ENCODE measurements around the gene MYO15A. TPM values are rescaled to one million over a fixed set of nuclear protein-coding genes. Genes with fewer than 3 reads are reported as not detected.
A peak's percentile ranks its signal among the peaks of the same experiment; 100 is the strongest.

The MYO15A gene
- total and polyA plus RNA-seq, 2 of the 4 experiments (the other 2 are of a cell fraction) = 0.18 to 1.1 TPM

DNA sequence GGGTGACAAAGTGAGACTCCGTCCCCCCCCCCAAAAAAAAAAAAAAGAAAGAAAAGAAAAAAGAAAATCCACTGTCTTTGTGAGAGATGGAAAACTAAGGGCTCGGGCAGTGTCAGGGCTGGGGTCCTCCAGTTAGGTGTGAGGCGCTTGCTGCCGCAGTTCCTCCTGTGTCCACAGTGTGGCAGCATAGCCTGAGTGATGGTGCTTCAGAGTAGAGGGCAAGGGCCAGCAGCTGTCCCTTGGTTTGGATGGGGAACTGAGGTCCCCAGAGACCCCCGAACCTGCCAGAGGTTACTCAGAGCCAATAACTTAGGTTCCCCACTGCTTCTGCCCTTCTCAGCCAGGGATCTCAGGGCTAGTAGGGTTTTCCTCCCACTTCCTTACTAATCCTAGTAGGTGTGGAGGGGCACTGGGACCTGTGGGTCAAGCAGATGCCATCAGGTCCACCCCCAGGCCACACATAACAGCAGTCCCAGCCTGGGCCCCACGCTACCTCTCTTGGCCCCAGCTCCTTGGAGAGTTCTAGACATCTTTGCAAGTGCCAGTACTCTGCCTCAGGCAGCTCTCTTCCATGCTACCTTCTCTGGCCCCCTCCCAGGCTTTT lies 109.0 kb downstream of the MYO15A start:
- Histone ChIP-seq H2AK9ac (replicated peaks; ENCODE audit: low read depth, low read length, poor library complexity) (peak overlapping the region; percentile 67), H4K5ac (ENCODE audit: low read depth, low read length) (no peak overlapping the region), H3K27ac (ENCODE audit: insufficient read depth, low read length) (no peak overlapping the region), H3K23ac (ENCODE audit: low read depth, low read length) (no peak overlapping the region), H2BK5ac (ENCODE audit: low read depth, low read length, poor library complexity, severe bottlenecking) (no peak overlapping the region), H3K4me2 (ENCODE audit: low read depth, low read length) (no peak overlapping the region), H3K27me3 (ENCODE audit: control insufficient read depth, insufficient read depth, low read length) (no peaks in the 10 kb centered on the region), H3K9me1 (ENCODE audit: insufficient read depth, low read length) (peaks cover 14% of the 10 kb centered on the region), H3K14ac (replicated peaks; ENCODE audit: low read depth, low read length) (no peak overlapping the region), H3K4me3 (ENCODE audit: insufficient read depth, low read depth, low read length) (no peak overlapping the region), H3K4ac (ENCODE audit: low read depth, low read length) (no peak overlapping the region), H2BK20ac (ENCODE audit: low read depth, low read length) (no peak overlapping the region), H3K79me1 (ENCODE audit: low read depth in 1 of 2, low read length in 2 of 2) (no peaks in the 10 kb centered on the region), H2BK15ac (ENCODE audit: low read depth, low read length) (no peak overlapping the region), H3K56ac (ENCODE audit: extremely low read depth, insufficient read depth, low read length) (no peak overlapping the region), H3K9me3 (ENCODE audit: control insufficient read depth, insufficient read depth, low read length) (no peaks in the 10 kb centered on the region), H4K20me1 (ENCODE audit: insufficient read depth, low read length) (0 out of 2 replicates have a peak, but pooled peaks cover 5% of the 10 kb centered on the region), H4K91ac (ENCODE audit: insufficient read depth, low read depth, low read length) (no peak overlapping the region), H3K36me3 (ENCODE audit: control insufficient read depth, insufficient read depth, low read length) (no peaks in the 10 kb centered on the region), H2AK5ac (ENCODE audit: low read depth, low read length) (0 out of 2 replicates have a peak overlapping the region, but pooled peaks have one; percentile 33), H2BK120ac (ENCODE audit: low read depth, low read length) (no peak overlapping the region), H3K4me1 (ENCODE audit: control insufficient read depth, insufficient read depth, low read length) (peaks cover 12% of the 10 kb centered on the region), H3K9ac (ENCODE audit: low read depth, low read length) (no peak overlapping the region), H4K8ac (ENCODE audit: low read depth in 2 of 2, low read length in 2 of 2) (no peak overlapping the region), H2AFZ (replicated peaks; ENCODE audit: low read length, poor library complexity) (peak overlapping the region; percentile 81), H3K18ac (ENCODE audit: low read depth, low read length) (no peak overlapping the region)
- dilution Hi-C loops (cut with HindIII; ENCODE audit: low sequenced_read_pairs, unreplicated experiment) (no loop called here), in situ Hi-C loops (cut with MboI; ENCODE audit: low sequenced_read_pairs) (no loop called here), intact Hi-C loops (cut with micrococcal nuclease) (loop anchor here (1.0 kb wide), 1 partner anchor 76 kb away; no protein-coding TSS in a partner anchor)
- POLR2A ChIA-PET (ENCODE audit: unreplicated experiment) = no interaction called here
- peak; percentile 45 for DNase-seq
- ATAC-seq (ENCODE audit: low read depth) = peak; percentile 83
- TF ChIP-seq CTCF (conservative IDR thresholded peaks at IDR 0.05; ENCODE audit: low read depth, low read length) = peak; percentile 81
- TF ChIP-seq RCOR1 (IDR thresholded peaks at IDR 0.05; ENCODE audit: insufficient replicate concordance, low read length) = no peak
- TF ChIP-seq FOS (IDR thresholded peaks at IDR 0.05; ENCODE audit: low read depth, low read length) = no peak
- no peak for TF ChIP-seq CHD1 (IDR thresholded peaks at IDR 0.05; ENCODE audit: low read depth, low read length)
- no peak for TF ChIP-seq ELK1 (IDR thresholded peaks at IDR 0.05; ENCODE audit: borderline replicate concordance, low read depth, low read length)
- TF ChIP-seq POLR2A (IDR thresholded peaks at IDR 0.05; ENCODE audit: low read depth, low read length) = no peak
- no peak for TF ChIP-seq MAFK (IDR thresholded peaks at IDR 0.05; ENCODE audit: low read depth, low read length)
- TF ChIP-seq CEBPB (IDR thresholded peaks at IDR 0.05; ENCODE audit: low read depth, low read length) = no peak
- peak; percentile 83 for TF ChIP-seq RAD21 (IDR thresholded peaks at IDR 0.05; ENCODE audit: low read length)
- TF ChIP-seq BHLHE40 (IDR thresholded peaks at IDR 0.05; ENCODE audit: low read depth, low read length) = no peak
- no peak for TF ChIP-seq MAZ (IDR thresholded peaks at IDR 0.05; ENCODE audit: borderline replicate concordance, low read depth, low read length)
- no peak for TF ChIP-seq NFE2L2 (IDR thresholded peaks at IDR 0.05; ENCODE audit: low read depth, low read length)
- TF ChIP-seq, protein P1, sequence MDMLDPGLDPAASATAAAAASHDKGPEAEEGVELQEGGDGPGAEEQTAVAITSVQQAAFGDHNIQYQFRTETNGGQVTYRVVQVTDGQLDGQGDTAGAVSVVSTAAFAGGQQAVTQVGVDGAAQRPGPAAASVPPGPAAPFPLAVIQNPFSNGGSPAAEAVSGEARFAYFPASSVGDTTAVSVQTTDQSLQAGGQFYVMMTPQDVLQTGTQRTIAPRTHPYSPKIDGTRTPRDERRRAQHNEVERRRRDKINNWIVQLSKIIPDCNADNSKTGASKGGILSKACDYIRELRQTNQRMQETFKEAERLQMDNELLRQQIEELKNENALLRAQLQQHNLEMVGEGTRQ (IDR thresholded peaks at IDR 0.05; ENCODE audit: low read depth, low read length) = no peak
- TF ChIP-seq MXI1 (IDR thresholded peaks at IDR 0.05; ENCODE audit: borderline replicate concordance, low read depth, low read length) = no peak
- peak; percentile 57 for TF ChIP-seq SMC3 (IDR thresholded peaks at IDR 0.05; ENCODE audit: low read depth, low read length)
- TF ChIP-seq RFX5 (IDR thresholded peaks at IDR 0.05; ENCODE audit: low read depth, low read length) = no peak
- BruUV-seq (replicated peaks) = no TSS peak
- WGBS, 2 experiments (ENCODE audit: extremely low coverage in 2 of 2, insufficient read length in 1 of 2) = 0% methylated on average over 2 of the region's 6 CpGs; no CpG with 5 or more reads in 1 of the 2 experiments
- CTCF ChIA-PET = interaction anchor here (0.8 kb wide), 1 partner anchor 15 kb away, joined by 3 read pairs; no protein-coding TSS in a partner anchor
